Measurements from ENCODE around the gene EGLN2. TPM values are rescaled to one million over a fixed set of nuclear protein-coding genes. Genes with fewer than 3 reads are reported as not detected.

EGLN2 gene
- total RNA-seq, 1 donor from 2014 or later, result 27.0 TPM

GRCh38 chr19:40803170-40803856, 4.3 kb downstream of the EGLN2 start:
- Mint-ChIP-seq H3K4me3 (peak overlapping the region; percentile 74), H3K36me3 (peaks cover 16% of the 10 kb centered on the region), H3K9me3 (no peaks in the 10 kb centered on the region), H3K27me3 (ENCODE audit: insufficient read depth, low read depth) (peaks cover 6% of the 10 kb centered on the region), H3K27ac (peak overlapping the region; percentile 96), H3K4me1 (peaks cover 72% of the 10 kb centered on the region)
- Histone ChIP-seq H3K4me1 (peaks cover 34% of the 10 kb centered on the region), H3K9ac (peak overlapping the region; percentile 3), H3K27ac (peak overlapping the region; percentile 13), H3F3A (ENCODE audit: low read depth) (peaks cover 16% of the 10 kb centered on the region), H3K27me3 (no peaks in the 10 kb centered on the region), H3K9me3 (ENCODE audit: low read depth) (no peaks in the 10 kb centered on the region), H3K36me3 (no peaks in the 10 kb centered on the region), H3K79me2 (ENCODE audit: low read depth) (peaks cover 83% of the 10 kb centered on the region), H3K4me2 (peak overlapping the region; percentile 67), H3K4me3 (no peak overlapping the region), H4K20me1 (ENCODE audit: low read depth) (peaks cover 89% of the 10 kb centered on the region), H2AFZ (replicated peaks) (no peak overlapping the region)
- DNase-seq (ENCODE audit: low spot score), result no peak
- TF ChIP-seq CTCF (IDR thresholded peaks at IDR 0.05) (no peak), EZH2 (IDR thresholded peaks at IDR 0.05) (no peak), EZH2phosphoT487 (IDR thresholded peaks at IDR 0.05) (no peak)

DNA sequence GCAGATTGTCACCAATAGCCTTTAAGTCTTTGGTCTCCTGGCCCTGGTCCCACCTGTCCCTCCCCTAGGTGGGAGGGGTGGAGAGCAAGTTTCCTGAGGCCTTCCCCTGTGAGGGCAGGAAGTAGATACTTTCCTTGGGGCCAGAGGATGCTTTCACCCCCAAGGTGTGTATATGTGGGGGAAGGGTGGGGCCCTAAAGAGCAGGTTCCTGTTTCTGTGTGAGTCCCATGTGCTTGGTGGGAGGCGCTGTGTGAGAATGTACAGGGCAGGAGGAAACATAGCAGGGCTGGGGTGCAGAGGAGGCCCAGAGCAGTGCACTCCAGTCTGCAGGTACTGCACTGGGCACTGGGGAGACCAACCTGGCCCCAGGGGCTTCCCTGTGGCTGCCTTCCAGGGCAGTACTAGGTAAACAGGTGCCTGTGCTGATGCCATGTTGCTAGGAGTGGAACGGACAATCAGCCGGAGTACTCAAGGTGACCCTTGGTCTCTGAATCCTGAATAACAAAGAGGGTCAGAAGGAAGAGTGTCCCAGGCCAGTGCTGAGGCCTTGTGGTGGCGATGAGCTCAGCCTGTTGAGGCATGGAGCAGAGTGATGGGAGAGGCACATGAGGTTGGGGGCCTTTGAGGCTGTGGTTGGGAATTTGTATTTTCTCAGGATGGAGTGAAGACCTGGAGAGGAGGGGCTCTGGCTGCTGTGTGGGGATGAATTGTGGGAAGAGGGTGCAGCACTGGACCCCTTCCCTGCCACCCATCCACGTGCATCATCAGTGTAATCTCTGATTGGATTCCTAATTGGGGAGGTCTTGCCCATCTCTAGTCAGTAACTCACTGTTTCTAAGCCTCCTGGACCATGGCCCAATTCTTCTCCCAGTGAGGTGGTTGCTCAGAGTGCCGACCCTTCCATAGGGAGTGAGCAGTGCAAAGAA, 5.1 kb downstream of the EGLN2 start:
- no peak for TF ChIP-seq EZH2 (IDR thresholded peaks at IDR 0.05)
- TF ChIP-seq CTCF (IDR thresholded peaks at IDR 0.05), result no peak
- no peak for TF ChIP-seq EZH2phosphoT487 (IDR thresholded peaks at IDR 0.05)
- H3K4me1 Mint-ChIP-seq, result peaks cover 68% of the 10 kb centered on the region
- H3K27me3 Mint-ChIP-seq (ENCODE audit: insufficient read depth, low read depth), result peaks cover 5% of the 10 kb centered on the region
- H4K20me1 ChIP-seq (ENCODE audit: low read depth), result peaks cover 96% of the 10 kb centered on the region
- peaks cover 87% of the 10 kb centered on the region for H3K79me2 ChIP-seq (ENCODE audit: low read depth)
- no peaks in the 10 kb centered on the region for H3K9me3 ChIP-seq (ENCODE audit: low read depth)
- H3K9me3 Mint-ChIP-seq, result no peaks in the 10 kb centered on the region
- H3K36me3 Mint-ChIP-seq, result peaks cover 18% of the 10 kb centered on the region
- H3K4me2 ChIP-seq, result peak overlapping the region; percentile 27
- H3K4me3 Mint-ChIP-seq, result peak overlapping the region; percentile 74
- H3K27ac ChIP-seq, result peak overlapping the region; percentile 13
- peak overlapping the region; percentile 96 for H3K27ac Mint-ChIP-seq
- H3K4me3 ChIP-seq, result no peak overlapping the region
- no peaks in the 10 kb centered on the region for H3K36me3 ChIP-seq
- no peak for DNase-seq (ENCODE audit: low spot score)
- peaks cover 34% of the 10 kb centered on the region for H3K4me1 ChIP-seq
- peaks cover 20% of the 10 kb centered on the region for H3F3A ChIP-seq (ENCODE audit: low read depth)
- H2AFZ ChIP-seq (replicated peaks), result no peak overlapping the region
- no peak overlapping the region for H3K9ac ChIP-seq
- no peaks in the 10 kb centered on the region for H3K27me3 ChIP-seq

- Histone ChIP-seq H3K79me2 (ENCODE audit: low read depth) (peaks cover 80% of the 10 kb centered on the region), H3K36me3 (no peaks in the 10 kb centered on the region), H3K27ac (no peak overlapping the region), H3K27me3 (no peaks in the 10 kb centered on the region), H3K9me3 (ENCODE audit: low read depth) (no peaks in the 10 kb centered on the region), H3F3A (ENCODE audit: low read depth) (peaks cover 27% of the 10 kb centered on the region), H2AFZ (replicated peaks) (no peak overlapping the region), H3K9ac (no peak overlapping the region), H4K20me1 (ENCODE audit: low read depth) (peaks cover 98% of the 10 kb centered on the region), H3K4me1 (peaks cover 36% of the 10 kb centered on the region), H3K4me3 (no peak overlapping the region), H3K4me2 (no peak overlapping the region)
- H3K4me3 Mint-ChIP-seq, result peak overlapping the region; percentile 76
- peaks cover 5% of the 10 kb centered on the region for H3K27me3 Mint-ChIP-seq (ENCODE audit: insufficient read depth, low read depth)
- H3K9me3 Mint-ChIP-seq, result no peaks in the 10 kb centered on the region
- H3K27ac Mint-ChIP-seq, result peak overlapping the region; percentile 32
- TF ChIP-seq EZH2phosphoT487 (IDR thresholded peaks at IDR 0.05) (no peak), EZH2 (IDR thresholded peaks at IDR 0.05) (no peak), CTCF (IDR thresholded peaks at IDR 0.05) (peak; percentile 10)
- peaks cover 70% of the 10 kb centered on the region for H3K4me1 Mint-ChIP-seq
- H3K36me3 Mint-ChIP-seq, result peaks cover 18% of the 10 kb centered on the region
- DNase-seq (ENCODE audit: low spot score), result no peak
Measured at GRCh38 chr19:40804783-40805242, 5.8 kb downstream of the EGLN2 start.

Data from neural progenitor cell (in vitro differentiated cells).